ENCODE results near the gene CHPF. TPM values are rescaled to one million over a fixed set of nuclear protein-coding genes. Genes with fewer than 3 reads are reported as not detected.

The CHPF gene
- total RNA-seq, 5 donors from 2014 or later (not counting 1 experiment from before 2014, with no cell fraction given): 5.0 to 12.8 (median 10.8) TPM

DNA sequence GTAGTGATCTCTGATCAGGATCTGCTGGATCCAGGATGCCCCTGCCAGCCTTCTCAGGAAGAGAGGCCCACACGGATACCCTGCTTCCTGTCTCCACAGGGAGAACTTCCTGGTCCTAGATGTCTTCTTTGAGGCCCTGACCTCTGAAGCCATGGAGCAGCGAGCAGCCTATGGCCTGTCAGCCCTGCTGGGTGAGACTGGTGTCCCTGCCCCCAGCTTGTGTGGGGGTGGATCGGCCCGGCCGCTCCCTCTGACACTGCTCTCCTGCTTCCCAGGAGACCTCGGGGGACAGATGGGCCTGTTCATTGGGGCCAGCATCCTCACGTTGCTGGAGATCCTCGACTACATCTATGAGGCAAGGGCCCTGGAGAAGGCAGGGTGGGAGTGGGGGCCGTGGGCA lies 6.6 kb downstream of the CHPF start:
- DNase-seq (no peak), ATAC-seq (replicated peaks in 1 of 4) (no peak)
- Histone ChIP-seq H3K27ac (ENCODE audit: low read length) (no peak overlapping the region), H3K36me3 (ENCODE audit: control insufficient read depth in 2 of 2, extremely low read depth in 1 of 2, insufficient read depth in 1 of 2, low read length in 1 of 2) (peaks cover 0 to 12% of the 10 kb centered on the region in 2 donors), H3K9me3 (no peaks in the 10 kb centered on the region), H3K4me1 (ENCODE audit: control insufficient read depth in 1 of 2, extremely low read depth in 1 of 2, insufficient read depth in 2 of 2, low read length in 2 of 2) (peaks cover under 1 to 11% of the 10 kb centered on the region in 2 experiments), H3K4me3 (ENCODE audit: control insufficient read depth in 1 of 2, extremely low read depth in 1 of 2, low read length in 1 of 2) (no peak overlapping the region), H3K27me3 (replicated peaks in 1 of 2; ENCODE audit: control insufficient read depth in 2 of 2, extremely low read depth in 1 of 2, insufficient read depth in 2 of 2, low read length in 1 of 2) (peaks cover 0 to 45% of the 10 kb centered on the region in 2 experiments)
- Mint-ChIP-seq H3K4me1 (peaks cover 4 to 9% (median 9%) of the 10 kb centered on the region in 3 donors), H3K27ac (no peak overlapping the region), H3K36me3 (no peaks in the 10 kb centered on the region), H3K9me3 (no peaks in the 10 kb centered on the region), H3K4me3 (no peak overlapping the region), H3K27me3 (peaks cover 5 to 11% of the 10 kb centered on the region in 2 donors)
- ChIA-PET CTCF (interaction anchor here (0.5 to 1.0 kb wide), 2 partner anchors 135 to 206 kb away, joined by 3 to 4 read pairs; no protein-coding TSS in a partner anchor), POLR2A (no interaction called here)
- WGBS (ENCODE audit: insufficient coverage): 82% methylated on average over 8 of the region's 9 CpGs

DNA sequence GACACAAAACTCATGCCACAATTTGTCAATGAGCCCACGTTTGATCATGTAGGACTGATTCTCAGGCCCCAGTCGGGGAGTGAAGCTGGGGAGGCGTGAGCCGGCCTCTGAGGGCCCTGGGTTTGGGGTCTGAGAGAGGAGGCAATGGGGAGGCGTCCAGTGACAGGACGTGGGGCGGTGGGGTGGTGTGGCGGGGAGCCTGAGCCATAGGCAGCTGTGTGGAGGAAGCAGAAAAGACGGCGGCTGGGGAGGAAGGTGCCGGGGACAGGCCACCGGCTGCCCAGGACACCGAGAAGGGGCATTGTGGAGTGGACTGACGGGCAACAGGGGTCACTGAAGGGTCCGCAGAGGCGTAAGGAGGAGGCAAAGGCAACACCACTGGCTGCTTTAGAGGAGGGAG lies 7.2 kb downstream of the CHPF start:
- CTCF ChIA-PET: interaction anchor here in 1 of 2 donors (0.5 kb wide), 1 partner anchor 206 kb away, joined by 3 read pairs; no protein-coding TSS in a partner anchor
- H3K4me1 Mint-ChIP-seq: peaks cover 0 to 5% (median 4%) of the 10 kb centered on the region in 3 donors
- no peak overlapping the region for H3K4me3 Mint-ChIP-seq
- Histone ChIP-seq H3K27ac (ENCODE audit: low read length) (no peak overlapping the region), H3K4me1 (ENCODE audit: control insufficient read depth in 1 of 2, extremely low read depth in 1 of 2, insufficient read depth in 2 of 2, low read length in 2 of 2) (peaks cover 0 to 6% of the 10 kb centered on the region in 2 experiments), H3K4me3 (ENCODE audit: control insufficient read depth in 1 of 2, extremely low read depth in 1 of 2, low read length in 1 of 2) (no peak overlapping the region), H3K36me3 (ENCODE audit: control insufficient read depth in 2 of 2, extremely low read depth in 1 of 2, insufficient read depth in 1 of 2, low read length in 1 of 2) (peaks cover 0 to 12% of the 10 kb centered on the region in 2 donors), H3K9me3 (no peaks in the 10 kb centered on the region), H3K27me3 (replicated peaks in 1 of 2; ENCODE audit: control insufficient read depth in 2 of 2, extremely low read depth in 1 of 2, insufficient read depth in 2 of 2, low read length in 1 of 2) (peaks cover 0 to 50% of the 10 kb centered on the region in 2 experiments)
- no peaks in the 10 kb centered on the region for H3K36me3 Mint-ChIP-seq
- 82% methylated on average over 13 of the region's 16 CpGs for WGBS (ENCODE audit: insufficient coverage)
- H3K27me3 Mint-ChIP-seq: peaks cover 6 to 14% of the 10 kb centered on the region in 2 donors
- DNase-seq: no peak
- H3K9me3 Mint-ChIP-seq: no peaks in the 10 kb centered on the region
- no peak overlapping the region for H3K27ac Mint-ChIP-seq
- POLR2A ChIA-PET: no interaction called here
- ATAC-seq (replicated peaks in 1 of 4): no peak

DNA sequence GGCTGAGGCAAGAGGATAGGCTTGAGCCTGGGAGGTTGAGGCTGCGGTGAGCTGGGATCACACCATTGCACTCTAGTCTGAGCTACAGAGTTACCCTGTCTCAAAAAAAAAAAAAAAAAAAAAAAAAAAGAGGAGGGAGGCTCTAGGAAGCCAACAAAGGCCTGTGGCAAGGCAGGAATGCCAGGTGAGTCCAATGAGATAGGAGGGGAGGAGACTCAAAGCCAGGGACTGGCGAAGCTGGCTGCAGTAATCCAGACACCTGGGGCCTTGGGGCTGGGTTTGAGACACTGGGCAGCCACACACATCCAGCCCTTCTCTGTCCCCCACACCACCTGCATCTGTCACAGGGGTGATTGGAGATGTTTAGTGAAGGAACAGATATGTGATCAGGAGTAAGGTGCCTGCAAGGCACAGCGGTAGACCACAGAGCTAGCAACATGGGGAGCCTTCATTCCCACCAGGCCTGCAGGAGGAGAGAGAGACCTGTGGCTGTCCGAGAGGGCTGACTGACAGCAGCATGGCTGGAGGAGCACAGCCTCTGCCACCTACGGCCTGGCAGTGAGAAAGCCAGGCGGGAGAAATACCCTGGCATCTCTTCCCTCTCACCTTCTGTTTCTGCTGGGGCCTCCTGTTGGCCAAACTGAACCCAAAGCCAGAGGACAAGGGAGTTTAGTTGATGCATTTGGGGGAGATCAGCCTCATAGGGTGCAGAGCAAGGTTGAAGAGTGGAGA lies 9.5 kb downstream of the CHPF start:
- H3K36me3 Mint-ChIP-seq: no peaks in the 10 kb centered on the region
- DNase-seq: no peak
- Histone ChIP-seq H3K36me3 (ENCODE audit: control insufficient read depth in 2 of 2, extremely low read depth in 1 of 2, insufficient read depth in 1 of 2, low read length in 1 of 2) (peaks cover 0 to 5% of the 10 kb centered on the region in 2 donors), H3K9me3 (no peaks in the 10 kb centered on the region), H3K4me1 (ENCODE audit: control insufficient read depth in 1 of 2, extremely low read depth in 1 of 2, insufficient read depth in 2 of 2, low read length in 2 of 2) (peaks cover 0 to 6% of the 10 kb centered on the region in 2 experiments), H3K27ac (ENCODE audit: low read length) (no peak overlapping the region), H3K27me3 (replicated peaks in 1 of 2; ENCODE audit: control insufficient read depth in 2 of 2, extremely low read depth in 1 of 2, insufficient read depth in 2 of 2, low read length in 1 of 2) (peaks cover 0 to 67% of the 10 kb centered on the region in 2 experiments), H3K4me3 (ENCODE audit: control insufficient read depth in 1 of 2, extremely low read depth in 1 of 2, low read length in 1 of 2) (no peak overlapping the region)
- H3K4me1 Mint-ChIP-seq: no peaks in the 10 kb centered on the region
- H3K27ac Mint-ChIP-seq: no peak overlapping the region
- no peak overlapping the region for H3K4me3 Mint-ChIP-seq
- peaks cover 29 to 36% of the 10 kb centered on the region in 2 donors for H3K27me3 Mint-ChIP-seq
- no peaks in the 10 kb centered on the region for H3K9me3 Mint-ChIP-seq
- ChIA-PET POLR2A (no interaction called here), CTCF (no interaction called here)
- ATAC-seq (replicated peaks in 1 of 4): no peak
- 100% methylated on average over 1 of the region's 6 CpGs for WGBS (ENCODE audit: insufficient coverage)

DNA sequence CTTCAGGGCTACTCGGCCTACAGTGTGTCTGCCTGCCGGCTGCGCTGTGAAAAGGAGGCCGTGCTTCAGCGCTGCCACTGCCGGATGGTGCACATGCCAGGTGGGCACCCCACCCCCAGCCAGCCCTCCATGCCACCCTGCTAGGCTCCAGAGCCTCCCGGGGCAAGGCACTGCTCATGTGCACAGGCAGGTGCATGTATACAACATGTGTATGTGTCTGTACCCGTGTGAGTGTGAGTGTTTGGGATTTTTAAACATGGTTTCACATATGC lies 11.3 kb downstream of the CHPF start:
- Mint-ChIP-seq H3K27ac (no peak overlapping the region), H3K36me3 (no peaks in the 10 kb centered on the region), H3K9me3 (no peaks in the 10 kb centered on the region), H3K4me1 (no peaks in the 10 kb centered on the region), H3K4me3 (no peak overlapping the region), H3K27me3 (peaks cover 45 to 54% of the 10 kb centered on the region in 2 donors)
- ChIA-PET CTCF (interaction anchor here (2.6 to 6.7 kb wide), 2 partner anchors 9 to 128 kb away, joined by 11 to 57 read pairs; no protein-coding TSS in a partner anchor), POLR2A (no interaction called here)
- Histone ChIP-seq H3K36me3 (ENCODE audit: control insufficient read depth in 2 of 2, extremely low read depth in 1 of 2, insufficient read depth in 1 of 2, low read length in 1 of 2) (no peaks in the 10 kb centered on the region), H3K9me3 (no peaks in the 10 kb centered on the region), H3K4me3 (ENCODE audit: control insufficient read depth in 1 of 2, extremely low read depth in 1 of 2, low read length in 1 of 2) (no peak overlapping the region), H3K27me3 (replicated peaks in 1 of 2; ENCODE audit: control insufficient read depth in 2 of 2, extremely low read depth in 1 of 2, insufficient read depth in 2 of 2, low read length in 1 of 2) (peaks cover 0 to 79% of the 10 kb centered on the region in 2 experiments), H3K27ac (ENCODE audit: low read length) (no peak overlapping the region), H3K4me1 (ENCODE audit: control insufficient read depth in 1 of 2, extremely low read depth in 1 of 2, insufficient read depth in 2 of 2, low read length in 2 of 2) (peaks cover 0 to 6% of the 10 kb centered on the region in 2 experiments)
- no peak for ATAC-seq (replicated peaks in 1 of 4)
- no peak for DNase-seq
- whole genome bisulfite sequencing (ENCODE audit: insufficient coverage): 80% methylated on average over 6 of the region's 8 CpGs

DNA sequence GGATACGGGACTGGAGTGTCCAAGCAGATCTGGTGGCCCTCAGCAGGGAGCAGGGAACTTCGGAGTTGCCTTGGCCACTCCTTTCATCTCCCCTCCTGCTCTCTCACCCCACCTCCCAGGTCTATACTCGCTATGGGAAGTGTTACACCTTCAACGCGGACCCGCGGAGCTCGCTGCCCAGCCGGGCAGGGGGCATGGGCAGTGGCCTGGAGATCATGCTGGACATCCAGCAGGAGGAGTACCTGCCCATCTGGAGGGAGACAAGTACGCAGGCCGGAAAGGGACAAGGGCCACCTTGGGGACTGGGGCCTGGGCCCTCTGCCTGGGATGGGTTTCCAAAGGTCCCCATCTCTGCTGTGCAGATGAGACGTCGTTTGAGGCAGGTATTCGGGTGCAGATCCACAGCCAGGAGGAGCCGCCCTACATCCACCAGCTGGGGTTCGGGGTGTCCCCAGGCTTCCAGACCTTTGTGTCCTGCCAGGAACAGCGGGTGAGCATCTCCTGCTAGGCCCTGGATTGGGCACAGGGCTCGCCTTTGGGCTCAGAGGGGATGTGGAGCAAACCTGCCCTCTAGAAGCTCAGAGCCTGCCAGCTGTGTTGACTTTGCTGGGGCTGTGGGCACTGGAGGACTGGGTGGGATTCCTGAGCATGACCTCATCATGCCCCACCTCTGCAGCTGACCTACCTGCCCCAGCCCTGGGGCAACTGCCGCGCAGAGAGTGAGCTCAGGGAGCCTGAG lies 11.8 kb downstream of the CHPF start:
- WGBS (ENCODE audit: insufficient coverage): 77% methylated on average over 18 of the region's 20 CpGs
- CTCF ChIA-PET: interaction anchor here (0.9 to 6.7 kb wide), 6 partner anchors 10 to 130 kb away, joined by 3 to 57 read pairs (median 7); partner anchors contain the start of gene GMPPA (in 1 of the 2)

More for the DNA sequence above, 11.8 kb downstream of the CHPF start:
- Histone ChIP-seq H3K9me3 (no peaks in the 10 kb centered on the region), H3K4me1 (ENCODE audit: control insufficient read depth in 1 of 2, extremely low read depth in 1 of 2, insufficient read depth in 2 of 2, low read length in 2 of 2) (peaks cover 0 to 6% of the 10 kb centered on the region in 2 experiments), H3K27me3 (replicated peaks in 1 of 2; ENCODE audit: control insufficient read depth in 2 of 2, extremely low read depth in 1 of 2, insufficient read depth in 2 of 2, low read length in 1 of 2) (peaks cover 0 to 80% of the 10 kb centered on the region in 2 experiments), H3K4me3 (ENCODE audit: control insufficient read depth in 1 of 2, extremely low read depth in 1 of 2, low read length in 1 of 2) (no peak overlapping the region), H3K27ac (ENCODE audit: low read length) (no peak overlapping the region), H3K36me3 (ENCODE audit: control insufficient read depth in 2 of 2, extremely low read depth in 1 of 2, insufficient read depth in 1 of 2, low read length in 1 of 2) (no peaks in the 10 kb centered on the region)
- ATAC-seq (replicated peaks in 1 of 4) (no peak), DNase-seq (no peak)
- no peaks in the 10 kb centered on the region for H3K36me3 Mint-ChIP-seq
- H3K9me3 Mint-ChIP-seq: no peaks in the 10 kb centered on the region
- H3K4me1 Mint-ChIP-seq: no peaks in the 10 kb centered on the region
- H3K27ac Mint-ChIP-seq: no peak overlapping the region
- no peak overlapping the region for H3K4me3 Mint-ChIP-seq
- POLR2A ChIA-PET: no interaction called here
- H3K27me3 Mint-ChIP-seq: peaks cover 50 to 59% of the 10 kb centered on the region in 2 donors

Measured in T-cell (primary cell).